HEK293 (cell line): ENCODE measurements around the gene VGLL4.

Source experiments
- KLF1 ChIP-seq: fragments of 450-650 bp; formaldehyde crosslinking; IDR thresholded peaks from 2 replicates; pipeline ENCODE4 v1.5.1; 2016; ENCODE audit warnings: missing biosample characterization, missing genetic modification characterization
- KLF16 ChIP-seq: fragments of 450-650 bp; formaldehyde crosslinking; IDR thresholded peaks from 2 replicates; pipeline ENCODE4 v1.5.1; 2017; ENCODE audit warnings: missing biosample characterization, missing genetic modification characterization
- KLF9 ChIP-seq: fragments of 450-650 bp; formaldehyde crosslinking; IDR thresholded peaks from 2 replicates; pipeline ENCODE4 v1.5.1; 2016; ENCODE audit warnings: missing biosample characterization, missing genetic modification characterization, low read depth
- OSR2 ChIP-seq: fragments of 450-650 bp; formaldehyde crosslinking; IDR thresholded peaks from 2 replicates; pipeline ENCODE4 v1.5.1; 2016; ENCODE audit warnings: missing biosample characterization, missing genetic modification characterization
- RBAK ChIP-seq: fragments of 450-650 bp; formaldehyde crosslinking; IDR thresholded peaks from 2 replicates; pipeline ENCODE4 v1.5.1; 2016; ENCODE audit warnings: missing biosample characterization, missing genetic modification characterization
- TRIM28 ChIP-seq: IDR thresholded peaks from 2 replicates; pipeline ENCODE4 v1.6.1; 2011; ENCODE audit warnings: low read length, control low read depth, borderline replicate concordance
- YY2 ChIP-seq: fragments of 450-650 bp; formaldehyde crosslinking; IDR thresholded peaks from 2 replicates; pipeline ENCODE4 v1.5.1; 2016; ENCODE audit warnings: missing biosample characterization, missing genetic modification characterization
- ZBTB17 ChIP-seq: fragments of 450-650 bp; formaldehyde crosslinking; IDR thresholded peaks from 2 replicates; pipeline ENCODE4 v1.5.1; 2016; ENCODE audit warnings: missing biosample characterization, missing genetic modification characterization
- ZBTB8A ChIP-seq: fragments of 450-650 bp; formaldehyde crosslinking; IDR thresholded peaks from 2 replicates; pipeline ENCODE4 v1.5.1; 2016; ENCODE audit warnings: missing biosample characterization, missing genetic modification characterization
- ZEB2 ChIP-seq: fragments of 450-650 bp; formaldehyde crosslinking; IDR thresholded peaks from 2 replicates; pipeline ENCODE4 v1.5.1; 2016; ENCODE audit warnings: missing biosample characterization, missing genetic modification characterization
- ZIC2 ChIP-seq: fragments of 450-650 bp; formaldehyde crosslinking; IDR thresholded peaks from 2 replicates; pipeline ENCODE4 v1.5.1; 2016; ENCODE audit warnings: missing biosample characterization, missing genetic modification characterization
- ZNF146 ChIP-seq: fragments of 450-650 bp; formaldehyde crosslinking; IDR thresholded peaks from 2 replicates; pipeline ENCODE4 v1.5.1; 2016; ENCODE audit warnings: missing biosample characterization, missing genetic modification characterization
- ZNF169 ChIP-seq: fragments of 450-650 bp; formaldehyde crosslinking; IDR thresholded peaks from 2 replicates; pipeline ENCODE4 v1.5.1; 2016; ENCODE audit warnings: missing biosample characterization, missing genetic modification characterization
- ZNF2 ChIP-seq: fragments of 450-650 bp; formaldehyde crosslinking; IDR thresholded peaks from 2 replicates; pipeline ENCODE4 v1.5.1; 2016; ENCODE audit warnings: missing biosample characterization, missing genetic modification characterization
- ZNF211 ChIP-seq: fragments of 450-650 bp; formaldehyde crosslinking; IDR thresholded peaks from 2 replicates; pipeline ENCODE4 v1.5.1; 2016; ENCODE audit warnings: low read depth, missing biosample characterization, missing genetic modification characterization
- ZNF214 ChIP-seq: fragments of 450-650 bp; formaldehyde crosslinking; IDR thresholded peaks from 2 replicates; pipeline ENCODE4 v1.5.1; 2017; ENCODE audit warnings: missing biosample characterization, mild to moderate bottlenecking, missing genetic modification characterization, borderline replicate concordance
- ZNF23 ChIP-seq: fragments of 450-650 bp; formaldehyde crosslinking; IDR thresholded peaks from 2 replicates; pipeline ENCODE4 v1.5.1; 2016; ENCODE audit warnings: missing biosample characterization, missing genetic modification characterization, borderline replicate concordance
- ZNF335 ChIP-seq: fragments of 450-650 bp; formaldehyde crosslinking; conservative IDR thresholded peaks from 2 replicates; pipeline ENCODE4 v1.5.1; 2016; ENCODE audit warnings: missing biosample characterization, missing genetic modification characterization
- ZNF354C ChIP-seq: fragments of 450-650 bp; formaldehyde crosslinking; IDR thresholded peaks from 2 replicates; pipeline ENCODE4 v1.5.1; 2016; ENCODE audit warnings: missing biosample characterization, missing genetic modification characterization, low read depth, borderline replicate concordance
- ZNF366 ChIP-seq: fragments of 450-650 bp; formaldehyde crosslinking; conservative IDR thresholded peaks from 2 replicates; pipeline ENCODE4 v1.5.1; 2016; ENCODE audit warnings: missing biosample characterization, missing genetic modification characterization
- ZNF433 ChIP-seq: fragments of 450-650 bp; formaldehyde crosslinking; IDR thresholded peaks from 2 replicates; pipeline ENCODE4 v1.5.1; 2016; ENCODE audit warnings: missing biosample characterization, missing genetic modification characterization, low read depth
- ZNF544 ChIP-seq: fragments of 450-650 bp; formaldehyde crosslinking; IDR thresholded peaks from 2 replicates; pipeline ENCODE4 v1.5.0; 2017; ENCODE audit warnings: missing biosample characterization, missing genetic modification characterization
- ZNF549 ChIP-seq: fragments of 450-650 bp; IDR thresholded peaks from 2 replicates; pipeline ENCODE4 v1.5.1; 2018; ENCODE audit warnings: missing biosample characterization, missing genetic modification characterization, mild to moderate bottlenecking, inconsistent platforms, moderate library complexity
- ZNF555 ChIP-seq: fragments of 450-650 bp; formaldehyde crosslinking; conservative IDR thresholded peaks from 2 replicates; pipeline ENCODE4 v1.5.1; 2017; ENCODE audit warnings: missing biosample characterization, mild to moderate bottlenecking, missing genetic modification characterization, inconsistent platforms
- ZNF561 ChIP-seq: fragments of 450-650 bp; IDR thresholded peaks from 2 replicates; pipeline ENCODE4 v1.5.1; 2018; ENCODE audit warnings: missing biosample characterization, missing genetic modification characterization, borderline replicate concordance
- ZNF596 ChIP-seq: fragments of 450-650 bp; IDR thresholded peaks from 2 replicates; pipeline ENCODE4 v1.5.0; 2018; ENCODE audit warnings: missing biosample characterization, mild to moderate bottlenecking, missing genetic modification characterization, moderate library complexity
- ZNF600 ChIP-seq: fragments of 450-650 bp; formaldehyde crosslinking; IDR thresholded peaks from 2 replicates; pipeline ENCODE4 v1.5.1; 2016; ENCODE audit warnings: missing biosample characterization, missing genetic modification characterization
- ZNF654 ChIP-seq: fragments of 450-650 bp; formaldehyde crosslinking; IDR thresholded peaks from 2 replicates; pipeline ENCODE4 v1.5.1; 2016; ENCODE audit warnings: low read depth, missing biosample characterization, missing genetic modification characterization
- ZNF701 ChIP-seq: fragments of 450-650 bp; formaldehyde crosslinking; IDR thresholded peaks from 2 replicates; pipeline ENCODE4 v1.5.1; 2016; ENCODE audit warnings: missing biosample characterization, missing genetic modification characterization
- ZNF76 ChIP-seq: fragments of 450-650 bp; formaldehyde crosslinking; IDR thresholded peaks from 2 replicates; pipeline ENCODE4; 2016; ENCODE audit warnings: low read depth, missing biosample characterization, missing genetic modification characterization, borderline replicate concordance
- TF ChIP-seq, protein P1 (sequence below): fragments of 450-650 bp; formaldehyde crosslinking; IDR thresholded peaks from 2 replicates; pipeline ENCODE4 v1.5.1; 2016; ENCODE audit warnings: missing biosample characterization, missing genetic modification characterization, borderline replicate concordance
- TF ChIP-seq, protein P2 (sequence below): fragments of 450-650 bp; IDR thresholded peaks from 2 replicates; pipeline ENCODE4 v1.5.1; 2018; ENCODE audit warnings: missing biosample characterization, mild to moderate bottlenecking, missing genetic modification characterization
- TF ChIP-seq, protein P3 (sequence below): fragments of 450-650 bp; formaldehyde crosslinking; IDR thresholded peaks from 2 replicates; pipeline ENCODE4 v1.5.1; 2016; ENCODE audit warnings: missing biosample characterization, missing genetic modification characterization
- TF ChIP-seq, protein P4 (sequence below): fragments of 450-650 bp; formaldehyde crosslinking; IDR thresholded peaks from 2 replicates; pipeline ENCODE4 v1.5.1; 2016; ENCODE audit warnings: missing biosample characterization, missing genetic modification characterization

Gene VGLL4

DNA sequence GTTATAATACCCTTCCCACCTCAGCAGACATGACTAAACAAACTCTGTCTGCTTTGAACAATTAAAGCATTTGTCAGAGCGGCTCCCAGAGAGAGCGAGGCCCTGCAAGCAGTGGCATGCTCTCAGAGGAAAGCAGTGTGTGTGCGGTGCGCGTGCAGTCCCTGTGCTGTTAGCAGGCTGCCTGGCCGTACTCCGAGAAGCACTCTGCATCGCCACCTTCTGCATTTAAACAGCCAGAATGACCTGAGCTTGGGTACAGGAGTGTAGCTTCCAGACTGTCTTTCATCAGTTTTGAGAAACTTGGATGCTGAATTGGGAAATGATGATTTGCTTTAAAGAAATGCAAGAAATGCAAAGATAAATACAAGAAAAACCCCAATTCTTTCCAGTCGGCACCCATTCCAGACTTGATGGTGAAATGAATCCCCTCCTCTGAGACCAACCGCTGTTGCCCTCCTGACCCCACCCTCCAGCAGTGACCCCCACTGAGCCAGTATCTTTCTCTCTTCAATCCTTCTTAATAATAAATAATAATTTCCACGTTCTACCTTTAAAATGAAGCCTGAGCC, 113.5 kb downstream of the VGLL4 start (continued):
- TF ChIP-seq, protein P1, sequence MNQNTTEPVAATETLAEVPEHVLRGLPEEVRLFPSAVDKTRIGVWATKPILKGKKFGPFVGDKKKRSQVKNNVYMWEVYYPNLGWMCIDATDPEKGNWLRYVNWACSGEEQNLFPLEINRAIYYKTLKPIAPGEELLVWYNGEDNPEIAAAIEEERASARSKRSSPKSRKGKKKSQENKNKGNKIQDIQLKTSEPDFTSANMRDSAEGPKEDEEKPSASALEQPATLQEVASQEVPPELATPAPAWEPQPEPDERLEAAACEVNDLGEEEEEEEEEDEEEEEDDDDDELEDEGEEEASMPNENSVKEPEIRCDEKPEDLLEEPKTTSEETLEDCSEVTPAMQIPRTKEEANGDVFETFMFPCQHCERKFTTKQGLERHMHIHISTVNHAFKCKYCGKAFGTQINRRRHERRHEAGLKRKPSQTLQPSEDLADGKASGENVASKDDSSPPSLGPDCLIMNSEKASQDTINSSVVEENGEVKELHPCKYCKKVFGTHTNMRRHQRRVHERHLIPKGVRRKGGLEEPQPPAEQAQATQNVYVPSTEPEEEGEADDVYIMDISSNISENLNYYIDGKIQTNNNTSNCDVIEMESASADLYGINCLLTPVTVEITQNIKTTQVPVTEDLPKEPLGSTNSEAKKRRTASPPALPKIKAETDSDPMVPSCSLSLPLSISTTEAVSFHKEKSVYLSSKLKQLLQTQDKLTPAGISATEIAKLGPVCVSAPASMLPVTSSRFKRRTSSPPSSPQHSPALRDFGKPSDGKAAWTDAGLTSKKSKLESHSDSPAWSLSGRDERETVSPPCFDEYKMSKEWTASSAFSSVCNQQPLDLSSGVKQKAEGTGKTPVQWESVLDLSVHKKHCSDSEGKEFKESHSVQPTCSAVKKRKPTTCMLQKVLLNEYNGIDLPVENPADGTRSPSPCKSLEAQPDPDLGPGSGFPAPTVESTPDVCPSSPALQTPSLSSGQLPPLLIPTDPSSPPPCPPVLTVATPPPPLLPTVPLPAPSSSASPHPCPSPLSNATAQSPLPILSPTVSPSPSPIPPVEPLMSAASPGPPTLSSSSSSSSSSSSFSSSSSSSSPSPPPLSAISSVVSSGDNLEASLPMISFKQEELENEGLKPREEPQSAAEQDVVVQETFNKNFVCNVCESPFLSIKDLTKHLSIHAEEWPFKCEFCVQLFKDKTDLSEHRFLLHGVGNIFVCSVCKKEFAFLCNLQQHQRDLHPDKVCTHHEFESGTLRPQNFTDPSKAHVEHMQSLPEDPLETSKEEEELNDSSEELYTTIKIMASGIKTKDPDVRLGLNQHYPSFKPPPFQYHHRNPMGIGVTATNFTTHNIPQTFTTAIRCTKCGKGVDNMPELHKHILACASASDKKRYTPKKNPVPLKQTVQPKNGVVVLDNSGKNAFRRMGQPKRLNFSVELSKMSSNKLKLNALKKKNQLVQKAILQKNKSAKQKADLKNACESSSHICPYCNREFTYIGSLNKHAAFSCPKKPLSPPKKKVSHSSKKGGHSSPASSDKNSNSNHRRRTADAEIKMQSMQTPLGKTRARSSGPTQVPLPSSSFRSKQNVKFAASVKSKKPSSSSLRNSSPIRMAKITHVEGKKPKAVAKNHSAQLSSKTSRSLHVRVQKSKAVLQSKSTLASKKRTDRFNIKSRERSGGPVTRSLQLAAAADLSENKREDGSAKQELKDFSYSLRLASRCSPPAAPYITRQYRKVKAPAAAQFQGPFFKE, result no peak
- TF ChIP-seq ZNF600 (tag by site-specific recombination), result 0 out of 2 replicates have a peak, but pooled peaks have one; percentile 36
- peak; percentile 81 for TF ChIP-seq ZNF2 (tag by site-specific recombination)
- TF ChIP-seq TRIM28, result peak; percentile 88
- TF ChIP-seq ZNF654 (tag by site-specific recombination), result no peak
- TF ChIP-seq ZNF146 (tag by site-specific recombination), result no peak
- TF ChIP-seq RBAK (tag by site-specific recombination), result no peak
- no peak for TF ChIP-seq ZNF354C (tag by site-specific recombination)
- no peak for TF ChIP-seq ZNF211 (tag by site-specific recombination)
- no peak for TF ChIP-seq KLF16 (tag by site-specific recombination)
- peak; percentile 92 for TF ChIP-seq ZBTB17 (tag by site-specific recombination)
- TF ChIP-seq ZBTB8A (tag by site-specific recombination), result no peak
- no peak for TF ChIP-seq ZNF23
- TF ChIP-seq YY2 (tag by site-specific recombination), result no peak
- no peak for TF ChIP-seq ZNF169 (tag by site-specific recombination)
- TF ChIP-seq, protein P2, sequence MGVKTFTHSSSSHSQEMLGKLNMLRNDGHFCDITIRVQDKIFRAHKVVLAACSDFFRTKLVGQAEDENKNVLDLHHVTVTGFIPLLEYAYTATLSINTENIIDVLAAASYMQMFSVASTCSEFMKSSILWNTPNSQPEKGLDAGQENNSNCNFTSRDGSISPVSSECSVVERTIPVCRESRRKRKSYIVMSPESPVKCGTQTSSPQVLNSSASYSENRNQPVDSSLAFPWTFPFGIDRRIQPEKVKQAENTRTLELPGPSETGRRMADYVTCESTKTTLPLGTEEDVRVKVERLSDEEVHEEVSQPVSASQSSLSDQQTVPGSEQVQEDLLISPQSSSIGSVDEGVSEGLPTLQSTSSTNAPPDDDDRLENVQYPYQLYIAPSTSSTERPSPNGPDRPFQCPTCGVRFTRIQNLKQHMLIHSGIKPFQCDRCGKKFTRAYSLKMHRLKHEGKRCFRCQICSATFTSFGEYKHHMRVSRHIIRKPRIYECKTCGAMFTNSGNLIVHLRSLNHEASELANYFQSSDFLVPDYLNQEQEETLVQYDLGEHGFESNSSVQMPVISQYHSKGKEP (tag by site-specific recombination), result peak; percentile 94
- TF ChIP-seq ZNF701 (tag by site-specific recombination), result no peak
- TF ChIP-seq ZIC2, result peak; percentile 21; the same call in 1 of the 2 replicates
- TF ChIP-seq ZNF549 (tag by site-specific recombination), result no peak
- TF ChIP-seq OSR2, result no peak
- TF ChIP-seq ZNF561 (tag by site-specific recombination), result 0 out of 2 replicates have a peak, but pooled peaks have one; percentile 54
- TF ChIP-seq, protein P3, sequence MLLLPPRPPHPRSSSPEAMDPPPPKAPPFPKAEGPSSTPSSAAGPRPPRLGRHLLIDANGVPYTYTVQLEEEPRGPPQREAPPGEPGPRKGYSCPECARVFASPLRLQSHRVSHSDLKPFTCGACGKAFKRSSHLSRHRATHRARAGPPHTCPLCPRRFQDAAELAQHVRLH (tag by site-specific recombination), result no peak
- TF ChIP-seq, protein P4, sequence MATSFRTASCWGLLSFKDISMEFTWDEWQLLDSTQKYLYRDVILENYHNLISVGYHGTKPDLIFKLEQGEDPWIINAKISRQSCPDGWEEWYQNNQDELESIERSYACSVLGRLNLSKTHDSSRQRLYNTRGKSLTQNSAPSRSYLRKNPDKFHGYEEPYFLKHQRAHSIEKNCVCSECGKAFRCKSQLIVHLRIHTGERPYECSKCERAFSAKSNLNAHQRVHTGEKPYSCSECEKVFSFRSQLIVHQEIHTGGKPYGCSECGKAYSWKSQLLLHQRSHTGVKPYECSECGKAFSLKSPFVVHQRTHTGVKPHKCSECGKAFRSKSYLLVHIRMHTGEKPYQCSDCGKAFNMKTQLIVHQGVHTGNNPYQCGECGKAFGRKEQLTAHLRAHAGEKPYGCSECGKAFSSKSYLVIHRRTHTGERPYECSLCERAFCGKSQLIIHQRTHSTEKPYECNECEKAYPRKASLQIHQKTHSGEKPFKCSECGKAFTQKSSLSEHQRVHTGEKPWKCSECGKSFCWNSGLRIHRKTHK, result no peak
- TF ChIP-seq ZNF433 (tag by site-specific recombination), result no peak
- no peak for TF ChIP-seq ZNF214 (tag by site-specific recombination)
- no peak for TF ChIP-seq ZNF366 (tag by site-specific recombination)
- no peak for TF ChIP-seq KLF1 (tag by site-specific recombination)
- TF ChIP-seq ZNF555 (tag by site-specific recombination), result no peak
- TF ChIP-seq KLF9, result no peak
- no peak for TF ChIP-seq ZNF335 (tag by site-specific recombination)
- no peak for TF ChIP-seq ZNF596 (tag by site-specific recombination)
- TF ChIP-seq ZNF76 (tag by site-specific recombination), result no peak
- no peak for TF ChIP-seq ZEB2 (tag by site-specific recombination)
- TF ChIP-seq ZNF544 (tag by site-specific recombination), result no peak
